ENCODE data around the gene TEX13A. TPM values are rescaled to one million over a fixed set of nuclear protein-coding genes. Genes with fewer than 3 reads are reported as not detected.

TEX13A gene
- not detected in 2 replicates for total RNA-seq

GRCh38 chrX:105220636-105221035 lies at the start of gene TEX13A:
TSS of gene TEX13A (minus strand) at chrX:105220694. CDS start at chrX:105220397, 297 bp downstream.

